SU-DHL-6 (cell line): Measurements from ENCODE around the gene NEUROG1.

ENCODE experiments used
- EZH2phosphoT487 ChIP-seq: fragments of 200-600 bp; sonication (generic), shearing (Covaris generic); conservative IDR thresholded peaks from 2 replicates; pipeline ENCODE4 v1.6.1; 2018; ENCODE audit warnings: mild to moderate bottlenecking, antibody characterized with exemption, low read length, moderate library complexity, mixed read lengths
- TF ChIP-seq, protein P1 (sequence below): fragments of 200-600 bp; sonication (generic); IDR thresholded peaks from one replicate; pipeline ENCODE4 v1.5.1; 2017; ENCODE audit warnings: antibody characterized with exemption, mild to moderate bottlenecking, low read length, moderate library complexity; ENCODE audit not compliant: insufficient read depth, poor library complexity, severe bottlenecking

DNA sequence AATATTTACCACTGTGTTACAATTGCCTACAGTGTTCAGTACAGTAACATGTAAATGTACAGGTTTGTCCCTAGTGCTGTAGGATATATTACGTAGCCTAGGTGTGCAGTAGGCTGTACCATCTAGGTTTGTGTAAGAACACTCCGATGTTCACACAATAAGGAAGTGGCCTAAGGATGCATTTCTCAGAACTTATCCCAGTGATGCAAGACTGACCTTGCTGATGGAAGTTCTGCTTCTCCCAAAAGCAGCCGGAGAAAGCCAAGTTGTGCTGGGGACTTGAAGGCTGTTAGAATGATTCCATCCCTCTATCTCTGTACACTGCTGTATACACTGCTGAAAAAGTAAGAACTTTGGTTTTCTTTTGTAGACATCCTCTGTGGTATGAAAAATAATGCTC, 21.6 kb downstream of the NEUROG1 start:
- TF ChIP-seq, protein P1, sequence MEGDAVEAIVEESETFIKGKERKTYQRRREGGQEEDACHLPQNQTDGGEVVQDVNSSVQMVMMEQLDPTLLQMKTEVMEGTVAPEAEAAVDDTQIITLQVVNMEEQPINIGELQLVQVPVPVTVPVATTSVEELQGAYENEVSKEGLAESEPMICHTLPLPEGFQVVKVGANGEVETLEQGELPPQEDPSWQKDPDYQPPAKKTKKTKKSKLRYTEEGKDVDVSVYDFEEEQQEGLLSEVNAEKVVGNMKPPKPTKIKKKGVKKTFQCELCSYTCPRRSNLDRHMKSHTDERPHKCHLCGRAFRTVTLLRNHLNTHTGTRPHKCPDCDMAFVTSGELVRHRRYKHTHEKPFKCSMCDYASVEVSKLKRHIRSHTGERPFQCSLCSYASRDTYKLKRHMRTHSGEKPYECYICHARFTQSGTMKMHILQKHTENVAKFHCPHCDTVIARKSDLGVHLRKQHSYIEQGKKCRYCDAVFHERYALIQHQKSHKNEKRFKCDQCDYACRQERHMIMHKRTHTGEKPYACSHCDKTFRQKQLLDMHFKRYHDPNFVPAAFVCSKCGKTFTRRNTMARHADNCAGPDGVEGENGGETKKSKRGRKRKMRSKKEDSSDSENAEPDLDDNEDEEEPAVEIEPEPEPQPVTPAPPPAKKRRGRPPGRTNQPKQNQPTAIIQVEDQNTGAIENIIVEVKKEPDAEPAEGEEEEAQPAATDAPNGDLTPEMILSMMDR = no peak
- no peak for TF ChIP-seq EZH2phosphoT487
